HL-60/S4 (cell line): ENCODE data around the gene DPM2.

Experiments used
- in situ Hi-C: fragments of 300-500 bp; cut with MboI; formaldehyde crosslinking; loops from 2 replicates; pipeline ENCODE4 v1.14.3; 2022; ENCODE audit warnings: low sequenced_read_pairs

DPM2 gene

GRCh38 chr9:127940593-127940992 lies 2.9 kb upstream of the DPM2 start:
- in situ Hi-C loops: no loop called here

- in situ Hi-C loops: no loop called here
Measured at GRCh38 chr9:127938298-127938690, 640 bp upstream of the DPM2 start.

- in situ Hi-C loops: no loop called here
Measured at GRCh38 chr9:127937056-127937387, 632 bp downstream of the DPM2 start.

GRCh38 chr9:127936347-127936852 lies 1.3 kb downstream of the DPM2 start:
- in situ Hi-C loops: no loop called here

GRCh38 chr9:127935765-127936221 lies 1.9 kb downstream of the DPM2 start:
- in situ Hi-C loops: no loop called here

GRCh38 chr9:127934986-127935385 lies 2.7 kb downstream of the DPM2 start:
- in situ Hi-C loops: no loop called here

- in situ Hi-C loops: no loop called here
Measured at GRCh38 chr9:127934248-127934647, 3.4 kb downstream of the DPM2 start.

GRCh38 chr9:127931092-127931881 lies 6.4 kb downstream of the DPM2 start:
- in situ Hi-C loops: no loop called here

GRCh38 chr9:127930231-127931091 lies 7.2 kb downstream of the DPM2 start, which contains the start of gene PIP5KL1:
Gene PIP5KL1 (minus strand): TSS chr9:127930777. CDS start chr9:127930752, 25 bp downstream.
- in situ Hi-C loops: no loop called here

- in situ Hi-C loops: loop anchor here (10.0 kb wide), 1 partner anchor 435 kb away; no protein-coding TSS in a partner anchor
Measured at GRCh38 chr9:127929625-127929979, 8.1 kb downstream of the DPM2 start.

GRCh38 chr9:127928676-127929624 lies 8.7 kb downstream of the DPM2 start:
- in situ Hi-C loops: loop anchor here (10.0 kb wide), 1 partner anchor 434 kb away; no protein-coding TSS in a partner anchor

GRCh38 chr9:127927988-127928675 lies 9.5 kb downstream of the DPM2 start:
- in situ Hi-C loops: loop anchor here (10.0 kb wide), 1 partner anchor 433 kb away; no protein-coding TSS in a partner anchor

GRCh38 chr9:127927201-127927987 lies 10.3 kb downstream of the DPM2 start:
- in situ Hi-C loops: loop anchor here (10.0 kb wide), 1 partner anchor 433 kb away; no protein-coding TSS in a partner anchor

- in situ Hi-C loops: loop anchor here (10.0 kb wide), 1 partner anchor 432 kb away; no protein-coding TSS in a partner anchor
Measured at GRCh38 chr9:127926906-127927200, 10.8 kb downstream of the DPM2 start.

GRCh38 chr9:127925959-127926905 lies 11.4 kb downstream of the DPM2 start:
- in situ Hi-C loops: loop anchor here (10.0 kb wide), 1 partner anchor 431 kb away; no protein-coding TSS in a partner anchor

- in situ Hi-C loops: loop anchor here (10.0 to 25.0 kb wide), 2 partner anchors 430 to 713 kb away; no protein-coding TSS in a partner anchor
Measured at GRCh38 chr9:127924736-127925444, 12.8 kb downstream of the DPM2 start.

GRCh38 chr9:127923771-127924170 lies 13.9 kb downstream of the DPM2 start:
- in situ Hi-C loops: loop anchor here (10.0 to 25.0 kb wide), 2 partner anchors 429 to 711 kb away; no protein-coding TSS in a partner anchor
